GM21717 (cell line): ENCODE measurements around the gene APOL2.
"Not testable (repeated sequence)": the region's sequence is repeated elsewhere in the genome, so short reads cannot be mapped to it uniquely, and the experiment has no call there.

Source experiments
- ATAC-seq: cut with Tn5 transposase; IDR thresholded peaks from one replicate; pipeline ENCODE4 v1.9.1; 2021; ENCODE audit warnings: mild to moderate bottlenecking, moderate library complexity; ENCODE audit not compliant: unreplicated experiment

Gene APOL2, protein sequence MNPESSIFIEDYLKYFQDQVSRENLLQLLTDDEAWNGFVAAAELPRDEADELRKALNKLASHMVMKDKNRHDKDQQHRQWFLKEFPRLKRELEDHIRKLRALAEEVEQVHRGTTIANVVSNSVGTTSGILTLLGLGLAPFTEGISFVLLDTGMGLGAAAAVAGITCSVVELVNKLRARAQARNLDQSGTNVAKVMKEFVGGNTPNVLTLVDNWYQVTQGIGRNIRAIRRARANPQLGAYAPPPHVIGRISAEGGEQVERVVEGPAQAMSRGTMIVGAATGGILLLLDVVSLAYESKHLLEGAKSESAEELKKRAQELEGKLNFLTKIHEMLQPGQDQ

GRCh38 chr22:36239401-36240171 lies at the start of gene APOL2:
TSS of gene APOL2 (minus strand) at chr22:36239527. CDS start at chr22:36233162, 6,365 bp downstream.
- peak; percentile 87 for ATAC-seq

DNA sequence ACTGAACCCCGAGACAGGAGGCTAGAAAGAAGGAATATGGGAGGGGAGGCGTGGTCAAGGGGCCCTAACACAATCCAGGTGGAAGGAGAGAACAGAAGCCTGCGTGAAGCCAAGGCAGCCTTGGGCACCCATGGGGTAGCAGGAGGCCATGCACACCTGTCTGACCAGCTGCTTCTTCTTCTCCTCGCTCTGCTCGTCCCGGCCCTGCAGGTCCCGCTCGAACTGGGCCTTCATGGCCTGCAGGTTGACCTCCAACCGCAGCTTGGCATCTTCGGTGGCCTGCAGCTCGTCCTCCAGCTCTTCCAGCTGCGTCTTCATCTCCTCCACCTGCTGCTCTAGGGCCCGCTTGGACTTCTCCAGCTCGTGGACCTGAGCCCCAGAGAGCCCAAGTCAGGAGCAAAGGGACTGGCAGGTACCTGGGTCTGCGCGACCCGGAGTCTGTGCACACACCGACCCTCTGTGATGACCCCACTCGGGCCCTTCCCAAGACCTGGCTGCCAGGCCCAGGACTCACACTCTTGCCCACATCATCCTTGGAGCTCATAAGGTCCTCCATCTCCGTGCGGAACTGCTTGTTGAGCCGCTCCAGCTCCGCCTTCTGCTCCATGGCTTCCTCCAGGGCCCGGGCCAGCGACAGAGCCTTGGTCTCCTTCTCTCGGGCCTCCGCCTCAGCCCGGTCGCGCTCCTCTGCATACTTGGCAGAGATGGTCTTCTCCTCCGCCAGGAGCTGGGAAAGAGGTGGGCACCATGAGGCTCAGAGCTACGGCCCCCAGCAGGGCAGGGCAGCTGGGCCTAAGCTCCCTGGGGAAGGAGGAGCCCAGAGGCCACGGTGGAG lies 49.5 kb upstream of the APOL2 start:
- ATAC-seq = no peak

DNA sequence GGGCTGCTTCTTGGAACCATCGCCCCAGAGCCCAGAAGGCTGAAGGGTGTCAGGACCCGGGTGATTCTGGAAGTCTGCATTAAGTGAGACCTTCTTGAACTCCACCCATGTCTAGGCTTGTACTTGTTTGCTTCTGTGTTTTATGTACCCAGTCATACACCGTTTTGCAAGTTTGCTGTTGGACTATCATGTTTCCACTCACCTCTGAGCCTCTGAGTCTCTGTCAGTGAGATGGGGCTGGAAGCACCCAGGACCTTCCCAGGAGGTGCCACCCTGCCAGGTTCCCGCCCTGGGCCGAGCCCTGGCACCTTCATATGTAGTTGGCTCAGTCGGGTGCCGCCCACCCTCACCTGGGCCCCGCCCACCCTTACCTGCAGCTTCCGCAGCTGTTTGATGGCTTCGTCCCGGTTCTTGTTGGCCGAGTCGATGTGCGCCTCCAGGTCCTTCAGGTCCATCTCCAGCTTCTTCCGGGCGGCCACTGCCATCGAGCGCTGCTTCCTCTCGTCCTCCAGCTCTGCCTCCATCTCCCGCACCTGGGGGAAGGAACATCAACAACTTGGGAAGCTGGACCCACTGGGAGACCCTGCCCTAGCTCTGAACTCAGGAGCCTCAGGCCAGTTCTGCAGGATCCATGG lies 48.7 kb upstream of the APOL2 start:
- no peak for ATAC-seq

DNA sequence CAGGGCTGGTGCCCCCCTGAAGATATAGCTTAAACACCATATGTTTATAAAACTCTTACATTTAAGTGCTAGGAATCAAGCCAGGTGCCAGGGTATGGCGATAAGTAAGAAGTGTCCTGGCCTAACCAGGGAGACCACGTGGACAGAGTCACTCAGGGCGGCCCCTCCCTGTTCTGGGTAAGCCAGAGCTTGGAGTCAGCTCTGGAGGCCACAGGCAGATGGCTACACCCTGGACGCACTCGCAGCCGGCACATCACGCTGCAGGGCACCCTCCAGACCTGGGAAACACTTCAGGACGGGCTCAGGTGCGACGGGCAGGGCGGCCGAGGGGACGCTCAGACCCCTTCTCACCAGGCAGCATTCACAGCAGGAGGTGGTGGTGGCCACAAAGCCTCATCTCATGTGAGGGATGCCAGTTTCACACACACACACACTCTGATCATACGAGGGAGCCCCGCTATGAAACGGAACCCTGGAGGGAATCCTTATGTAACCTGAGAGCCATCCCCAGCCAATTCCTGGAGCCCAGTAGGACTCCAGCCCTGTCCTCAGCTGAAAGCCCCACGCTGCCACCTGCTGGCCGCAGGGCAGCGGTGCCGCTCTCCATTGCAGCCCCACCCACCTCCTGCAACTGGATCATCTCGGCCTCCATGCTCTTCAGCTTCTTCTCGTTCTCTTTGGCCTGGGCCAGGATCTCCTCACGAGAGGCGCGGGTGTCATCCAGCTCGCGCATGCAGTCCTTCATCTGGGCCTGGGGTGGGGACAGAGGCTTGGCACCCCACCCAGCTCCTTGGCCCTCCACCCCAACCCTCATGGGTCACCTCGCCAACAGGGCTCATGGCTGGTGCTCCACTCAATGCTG lies 47.0 kb upstream of the APOL2 start:
- ATAC-seq = no peak

DNA sequence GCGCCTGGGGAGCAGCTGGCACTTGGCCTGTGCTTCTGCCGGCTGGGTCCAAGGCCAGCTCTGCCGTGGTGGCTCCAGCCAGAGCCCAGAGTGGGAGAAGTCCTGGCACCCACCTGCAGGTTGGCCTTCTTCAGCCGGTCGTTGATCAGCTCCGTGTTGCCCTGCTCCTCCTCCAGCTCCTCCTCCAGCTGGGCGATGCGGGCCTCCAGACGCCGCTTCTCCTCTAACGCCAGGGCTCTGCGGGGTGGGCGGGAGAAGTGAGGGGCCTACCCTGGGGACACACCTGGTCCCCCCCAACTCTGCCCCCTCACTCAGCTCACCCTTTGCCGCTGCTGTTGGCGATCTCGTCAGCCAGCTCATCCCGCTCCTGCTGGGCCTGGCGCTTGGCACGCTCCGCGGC lies 46.2 kb upstream of the APOL2 start:
- no peak for ATAC-seq

GRCh38 chr22:36285017-36285416 lies 45.7 kb upstream of the APOL2 start:
- ATAC-seq = no peak

GRCh38 chr22:36284171-36284571 lies 44.8 kb upstream of the APOL2 start:
- no peak for ATAC-seq

DNA sequence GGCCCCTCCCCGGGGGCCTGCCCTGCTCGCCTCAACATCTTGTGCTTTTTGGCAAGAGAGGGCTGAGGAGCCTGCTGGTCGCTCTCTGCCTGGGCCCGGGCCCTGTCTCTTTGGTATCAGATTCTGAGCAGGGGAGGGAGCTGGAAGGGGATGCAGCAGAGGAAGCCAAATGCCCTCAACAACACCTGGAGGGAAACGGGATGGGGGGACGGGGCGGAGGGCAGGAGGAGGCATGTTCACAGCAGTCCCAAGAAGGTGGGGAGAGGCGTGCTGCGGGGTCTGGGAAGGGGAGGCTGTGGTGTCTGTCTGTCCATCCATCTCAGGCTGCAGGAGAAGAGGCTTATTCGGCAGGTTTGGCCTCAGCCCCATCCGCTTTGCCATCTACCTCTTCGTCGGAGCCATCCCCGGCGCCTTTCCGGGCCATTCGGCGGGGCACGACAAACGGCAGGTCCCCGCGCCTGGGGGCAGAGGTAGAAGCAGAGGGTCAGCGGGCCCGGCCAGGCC lies 43.1 kb upstream of the APOL2 start:
- ATAC-seq = no peak

GRCh38 chr22:36281781-36282327 lies 42.5 kb upstream of the APOL2 start:
- no peak for ATAC-seq

GRCh38 chr22:36280379-36280778 lies 41.1 kb upstream of the APOL2 start:
- no peak for ATAC-seq

- ATAC-seq = no peak
These were observed 39.9 kb upstream of the APOL2 start for GRCh38 chr22:36279219-36279666.

- no peak for ATAC-seq
These were observed 38.4 kb upstream of the APOL2 start for GRCh38 chr22:36277482-36278291.

DNA sequence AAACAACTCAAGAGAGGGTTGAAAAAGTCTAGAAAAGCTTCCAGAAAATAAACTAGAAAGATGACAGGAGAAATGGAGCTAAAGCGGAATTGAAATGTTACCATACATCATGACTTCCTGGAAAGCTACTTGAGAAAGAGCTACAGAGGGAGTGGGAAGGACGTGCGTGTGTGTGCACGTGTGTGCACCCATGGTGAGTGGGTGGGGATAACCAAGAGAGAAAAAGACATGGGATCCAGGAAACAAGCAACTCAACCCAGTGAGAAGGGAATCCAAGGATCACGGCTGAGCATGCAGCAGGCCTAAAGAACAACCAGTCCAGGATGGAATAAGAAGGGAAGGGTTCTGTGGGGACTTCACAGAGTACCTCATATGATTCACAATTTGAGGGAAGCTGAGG lies 35.2 kb upstream of the APOL2 start:
- no peak for ATAC-seq

DNA sequence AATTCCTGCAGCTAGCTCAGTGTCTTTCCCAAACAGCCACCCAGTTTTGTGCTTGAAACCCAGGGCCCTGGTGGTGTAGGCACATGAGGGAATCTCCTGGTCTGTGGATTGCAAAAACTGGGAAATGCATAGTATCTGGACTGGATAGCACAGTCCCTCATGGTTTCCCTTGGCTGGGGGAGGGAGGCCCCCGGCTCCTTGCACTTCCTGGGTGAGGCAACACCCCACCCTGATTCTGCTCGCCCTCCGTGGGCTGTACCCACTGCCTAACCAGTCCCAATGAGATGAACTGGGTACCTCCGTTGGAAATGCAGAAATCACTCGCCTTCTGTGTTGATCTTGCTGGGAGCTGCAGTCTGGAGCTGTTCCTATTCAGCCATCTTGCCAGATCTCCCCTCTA lies 32.6 kb upstream of the APOL2 start:
- ATAC-seq = not testable (repeated sequence)

DNA sequence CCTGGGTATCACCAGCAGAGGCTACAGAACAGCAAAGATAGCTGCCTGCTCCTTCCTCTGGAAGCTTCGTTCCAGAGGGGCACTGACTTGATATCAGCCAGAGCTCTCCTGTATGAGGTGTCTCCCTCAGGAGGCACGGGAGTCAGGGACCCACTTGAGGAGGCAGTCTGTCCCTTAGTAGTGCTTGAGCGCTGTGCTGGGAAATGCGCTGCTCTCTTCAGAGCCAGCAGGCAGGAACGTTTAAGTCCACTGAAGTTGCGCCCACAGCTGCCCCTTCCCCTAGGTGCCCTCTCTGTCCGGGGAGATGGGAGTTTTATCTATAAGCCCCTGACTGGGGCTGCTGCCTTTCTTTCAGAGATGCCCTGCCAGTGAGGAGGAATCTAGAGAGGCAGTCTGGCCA lies 31.9 kb upstream of the APOL2 start:
- ATAC-seq = not testable (repeated sequence)

GRCh38 chr22:36267896-36268485 lies 28.7 kb upstream of the APOL2 start:
- no peak for ATAC-seq

DNA sequence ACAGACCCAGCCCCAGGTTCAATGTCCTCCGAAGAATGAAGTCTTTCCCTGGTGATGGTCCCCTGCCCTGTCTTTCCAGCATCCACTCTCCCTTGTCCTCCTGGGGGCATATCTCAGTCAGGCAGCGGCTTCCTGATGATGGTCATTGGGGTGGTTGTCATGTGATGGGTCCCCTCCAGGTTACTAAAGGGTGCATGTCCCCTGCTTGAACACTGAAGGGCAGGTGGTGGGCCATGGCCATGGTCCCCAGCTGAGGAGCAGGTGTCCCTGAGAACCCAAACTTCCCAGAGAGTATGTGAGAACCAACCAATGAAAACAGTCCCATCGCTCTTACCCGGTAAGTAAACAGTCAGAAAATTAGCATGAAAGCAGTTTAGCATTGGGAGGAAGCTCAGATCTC lies 27.7 kb upstream of the APOL2 start:
- ATAC-seq = no peak
